Measurements from ENCODE around the gene MGLL.

MGLL gene

GRCh38 chr3:127751163-127751621 is 71.1 kb downstream of the MGLL start:
- DNase-seq, result no peak

GRCh38 chr3:127750226-127751031 is 71.9 kb downstream of the MGLL start:
- peak; percentile 28 for DNase-seq

- DNase-seq, result no peak
Measured at GRCh38 chr3:127749787-127750225, 72.5 kb downstream of the MGLL start.

- DNase-seq, result no peak
Measured at GRCh38 chr3:127749361-127749760, 73.0 kb downstream of the MGLL start.

- no peak for DNase-seq
Measured at GRCh38 chr3:127748754-127749327, 73.5 kb downstream of the MGLL start.

GRCh38 chr3:127747751-127748521 is 74.4 kb downstream of the MGLL start:
- no peak for DNase-seq

GRCh38 chr3:127747066-127747465 is 75.2 kb downstream of the MGLL start:
- no peak for DNase-seq

- no peak for DNase-seq
Measured at GRCh38 chr3:127746400-127747057, 75.8 kb downstream of the MGLL start.

- DNase-seq, result no peak
Measured at GRCh38 chr3:127745656-127746399, 76.5 kb downstream of the MGLL start.

- DNase-seq, result no peak
Measured at GRCh38 chr3:127744875-127745274, 77.4 kb downstream of the MGLL start.

GRCh38 chr3:127744253-127744815 is 78.0 kb downstream of the MGLL start:
- no peak for DNase-seq

- no peak for DNase-seq
Measured at GRCh38 chr3:127743351-127744252, 78.7 kb downstream of the MGLL start.

- no peak for DNase-seq
Measured at GRCh38 chr3:127742580-127742979, 79.7 kb downstream of the MGLL start.

GRCh38 chr3:127741690-127742089 is 80.6 kb downstream of the MGLL start:
- no peak for DNase-seq

- DNase-seq, result no peak
Measured at GRCh38 chr3:127741246-127741645, 81.1 kb downstream of the MGLL start.

GRCh38 chr3:127740136-127740915 is 82.0 kb downstream of the MGLL start:
- no peak for DNase-seq

GRCh38 chr3:127739347-127740135 is 82.8 kb downstream of the MGLL start:
- no peak for DNase-seq

- no peak for DNase-seq
Measured at GRCh38 chr3:127738192-127738840, 84.0 kb downstream of the MGLL start.
